Measurements from ENCODE around the gene OSBPL7. TPM values are rescaled to one million over a fixed set of nuclear protein-coding genes. Genes with fewer than 3 reads are reported as not detected.

The OSBPL7 gene
- total and polyA plus RNA-seq, 2 of the 8 experiments (the other 6 are each of a cell fraction or from before 2014, with no cell fraction given) = 7.2 to 8.9 TPM

DNA sequence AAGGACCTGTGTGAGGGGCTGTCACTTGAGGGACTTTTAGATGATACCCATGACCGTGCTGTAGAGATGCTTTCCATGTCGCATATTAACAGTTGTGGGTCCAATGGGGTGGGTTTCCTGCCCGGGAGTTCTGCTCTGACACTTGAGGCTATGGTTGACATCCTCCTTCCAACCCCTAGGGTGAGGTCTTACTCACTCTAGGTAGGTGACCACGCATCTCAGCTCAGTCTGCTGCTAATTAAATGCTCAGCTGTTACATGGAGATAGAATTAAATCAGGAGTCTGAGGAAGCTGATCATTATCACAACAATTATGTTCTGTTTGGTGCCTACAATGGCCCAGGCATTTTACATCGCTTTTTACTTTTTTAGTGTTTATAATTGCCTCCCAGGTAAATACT, 40.2 kb downstream of the OSBPL7 start (continued):
- no peak for TF ChIP-seq CHD7 (IDR thresholded peaks at IDR 0.05; ENCODE audit: insufficient replicate concordance, low read length)
- TF ChIP-seq CBX8 (IDR thresholded peaks at IDR 0.05; ENCODE audit: borderline replicate concordance, low read depth, low read length) = no peak
